A204.1 (cell line): ENCODE results near the gene ENC1.

Source experiments
- FAIRE-seq: peaks from 2 replicates; lab custom pipeline; 2012; peaks lifted over from hg19 to GRCh38; lab: Jason Lieb, UNC

Gene ENC1

DNA sequence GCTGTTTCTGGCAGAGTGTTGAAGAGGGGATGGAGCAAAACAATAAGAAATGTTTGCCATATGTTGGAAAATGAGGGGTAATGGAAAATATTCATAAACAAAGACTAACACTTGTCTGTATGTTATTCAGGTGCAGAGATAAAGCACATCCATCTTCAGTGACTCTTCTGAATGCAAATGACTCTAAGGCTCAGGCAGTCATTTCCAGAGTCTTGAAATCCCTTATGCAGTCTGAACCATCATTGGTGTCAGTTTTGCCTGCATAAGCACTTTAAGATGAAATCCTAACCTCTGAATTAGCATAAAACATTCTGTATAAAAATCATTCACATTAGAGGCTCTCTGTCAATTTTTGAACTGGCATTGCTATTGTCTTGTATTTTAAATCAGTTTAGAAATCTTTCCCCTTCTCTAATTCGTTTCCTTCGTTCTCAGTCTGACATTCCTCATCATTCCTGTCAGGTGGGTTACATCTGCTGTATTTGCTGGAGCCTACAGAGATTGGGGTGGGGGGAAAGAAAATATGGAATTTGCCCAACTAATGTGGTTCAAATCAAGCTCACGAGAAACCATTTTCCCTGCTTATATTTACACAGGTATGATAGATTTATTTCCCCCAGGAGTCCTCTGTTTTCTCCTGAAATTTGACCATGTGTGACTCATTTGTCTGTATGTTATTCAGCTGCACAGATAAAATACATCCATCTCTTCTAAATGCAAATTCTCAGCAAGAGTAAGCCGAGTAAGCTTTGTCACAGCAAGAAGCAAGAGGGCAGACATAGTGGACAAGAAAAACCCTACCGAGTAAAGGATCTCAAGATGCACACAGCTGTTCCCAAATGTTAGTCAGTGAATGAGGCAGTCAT is 31.6 kb downstream of the ENC1 start:
- FAIRE-seq, result no peak

DNA sequence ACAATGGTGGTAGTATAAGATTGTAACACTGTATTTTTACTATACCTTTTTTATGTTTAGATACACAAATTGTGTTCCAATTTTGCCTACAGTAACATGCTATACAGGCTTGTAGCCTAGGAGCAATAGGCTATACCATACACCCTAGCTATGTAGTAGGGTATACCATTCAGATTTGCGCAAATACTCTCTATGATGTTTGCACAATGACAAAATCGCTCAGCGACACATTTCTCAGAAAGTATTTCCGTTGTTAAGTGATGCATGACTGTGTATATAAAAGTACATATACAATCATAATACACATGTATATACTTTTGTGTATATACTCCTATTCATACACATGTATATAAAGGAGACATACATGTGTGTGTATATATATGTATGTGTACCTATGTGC is 34.8 kb downstream of the ENC1 start:
- FAIRE-seq, result no peak

GRCh38 chr5:74603376-74603775 is 37.2 kb downstream of the ENC1 start:
- FAIRE-seq, result no peak

DNA sequence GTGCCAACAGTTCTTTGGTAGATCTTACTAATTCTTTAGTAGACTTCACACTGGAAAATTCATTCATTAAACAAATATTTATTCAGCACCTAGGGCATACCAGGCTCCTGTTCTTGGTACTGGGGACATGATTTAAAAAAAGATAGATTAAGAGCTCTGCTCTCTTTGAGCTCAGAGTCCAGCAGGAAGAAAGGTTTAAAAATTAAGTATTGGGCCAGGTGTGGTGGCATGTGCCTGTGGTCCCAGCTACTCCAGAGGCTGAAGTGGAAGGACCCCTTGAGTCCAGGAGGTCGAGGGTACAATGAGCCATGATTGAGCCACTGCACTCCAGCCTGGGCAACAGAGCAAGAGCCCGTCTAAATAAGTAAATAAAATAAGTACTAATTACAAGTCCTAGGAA is 41.4 kb downstream of the ENC1 start:
- no peak for FAIRE-seq

GRCh38 chr5:74598731-74599130 is 41.8 kb downstream of the ENC1 start:
- FAIRE-seq, result no peak

DNA sequence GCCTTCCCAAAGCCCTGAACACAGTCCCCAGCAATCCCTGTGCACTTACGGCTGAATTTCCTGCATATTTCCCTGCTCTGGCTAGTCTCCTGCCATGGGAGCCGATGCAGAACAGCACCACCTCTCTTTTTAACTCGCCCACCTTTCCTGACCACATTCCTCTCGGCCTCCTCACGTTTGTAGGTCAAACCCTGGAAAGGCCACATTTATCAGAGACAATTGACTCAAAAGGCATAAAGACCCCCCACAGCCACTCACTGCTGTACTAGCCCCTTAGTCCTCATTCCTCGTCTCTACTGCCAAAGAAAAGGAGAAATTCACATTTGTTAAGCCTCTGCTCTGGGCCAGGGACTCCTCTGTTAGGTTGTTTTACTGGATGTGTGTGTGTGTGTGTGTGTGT is 43.6 kb downstream of the ENC1 start:
- no peak for FAIRE-seq

DNA sequence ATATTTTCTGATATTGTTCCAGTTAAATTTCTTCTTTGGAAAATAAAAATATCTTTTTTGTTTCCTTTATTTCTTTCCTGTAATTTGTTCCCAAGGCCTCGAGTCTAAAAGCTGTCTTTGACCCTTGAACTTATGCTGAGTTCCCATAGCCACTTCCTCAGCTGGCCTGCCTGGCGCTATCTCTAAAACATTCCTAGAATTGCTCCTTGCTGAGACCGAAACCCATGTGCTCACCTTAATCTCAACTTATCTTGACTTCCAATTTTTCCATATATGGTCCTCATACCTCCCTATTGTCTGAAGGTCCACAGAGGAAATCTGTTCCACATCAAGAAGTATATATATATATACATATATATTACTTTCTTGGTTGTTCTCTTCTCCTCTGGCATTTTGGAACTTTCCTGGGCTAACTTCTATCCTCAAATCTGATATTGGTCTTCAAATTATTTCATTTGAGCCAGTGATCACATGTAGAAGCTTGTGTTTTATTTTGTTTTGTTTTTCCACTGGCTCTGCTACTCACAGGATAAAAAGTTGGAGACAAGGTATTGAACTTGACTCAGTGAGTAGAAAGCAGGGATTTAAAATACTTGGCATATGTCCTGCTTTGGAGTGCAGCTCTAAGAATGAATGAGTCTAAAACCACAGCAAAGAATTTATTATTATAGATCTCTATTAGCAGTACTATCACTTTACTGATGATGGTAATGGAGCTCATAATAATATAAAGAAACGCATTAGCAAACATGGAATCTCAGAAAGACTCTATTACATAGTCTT is 45.2 kb downstream of the ENC1 start:
- FAIRE-seq, result no peak

DNA sequence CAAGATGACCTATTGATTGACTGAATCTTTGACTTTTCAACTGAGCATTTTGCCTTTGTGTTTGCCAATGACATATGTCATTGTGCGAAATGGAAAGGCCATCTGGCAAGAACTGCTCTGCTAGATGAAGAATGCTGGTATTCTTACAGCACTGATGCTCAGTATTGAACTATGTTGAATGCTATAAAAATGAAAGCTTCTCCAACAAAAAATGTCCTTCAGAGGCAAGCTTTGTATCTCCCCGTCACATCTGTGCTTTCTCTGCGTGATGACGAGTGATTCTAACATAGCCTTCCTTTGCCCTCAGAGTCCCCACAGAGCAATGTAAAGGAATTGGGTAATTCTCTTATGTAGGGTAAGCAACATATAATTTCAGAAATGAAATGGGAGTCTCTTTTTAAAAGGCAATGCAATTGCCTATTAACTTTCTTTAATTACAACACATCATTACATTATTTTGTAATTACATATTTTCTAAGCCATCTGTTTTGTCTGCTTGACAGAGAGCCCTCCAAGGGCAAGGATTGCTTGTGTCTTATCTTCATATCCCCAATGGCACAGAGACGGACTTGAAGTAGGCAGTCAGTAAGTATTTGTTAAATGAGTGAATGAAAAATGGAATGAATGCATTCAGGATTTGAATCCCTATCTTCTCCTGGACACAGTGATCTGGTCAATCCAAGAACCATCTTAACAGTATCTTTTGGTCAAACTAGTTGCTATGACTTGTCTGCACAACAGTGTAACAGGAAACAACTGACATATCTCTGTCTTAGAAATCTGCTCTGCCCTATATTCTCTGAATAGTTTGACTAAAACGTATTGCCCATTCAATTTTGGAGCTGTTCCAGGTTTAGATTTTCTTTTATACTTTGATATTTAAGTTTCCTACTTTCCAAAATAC is 46.1 kb downstream of the ENC1 start:
- FAIRE-seq, result no peak

- FAIRE-seq, result no peak
Observed at GRCh38 chr5:74589204-74590056, 51.1 kb downstream of the ENC1 start.

- FAIRE-seq, result no peak
Observed at GRCh38 chr5:74588415-74588814, 52.1 kb downstream of the ENC1 start.

- FAIRE-seq, result no peak
Observed at GRCh38 chr5:74587890-74588289, 52.6 kb downstream of the ENC1 start.

DNA sequence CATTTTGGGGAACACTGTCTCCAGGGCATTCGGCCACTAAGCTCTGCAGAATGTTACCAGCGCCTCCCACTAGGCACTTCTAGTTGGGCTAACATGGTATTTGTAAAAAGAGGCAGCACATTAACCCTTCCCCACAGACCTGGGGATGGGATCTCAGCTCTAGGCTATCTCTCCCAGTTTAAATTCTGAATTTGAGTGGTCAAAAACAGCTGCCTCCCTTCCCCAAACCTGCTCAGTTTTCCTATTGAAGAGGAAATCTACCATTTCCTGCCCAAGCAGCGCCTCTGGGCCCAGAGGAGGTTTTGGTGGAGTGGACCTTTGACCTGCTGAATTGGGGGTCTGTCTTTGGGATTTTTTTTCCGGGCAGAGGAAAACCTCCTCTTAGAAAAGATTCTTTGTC is 53.2 kb downstream of the ENC1 start:
- no peak for FAIRE-seq

GRCh38 chr5:74586856-74587255 is 53.7 kb downstream of the ENC1 start:
- FAIRE-seq, result no peak

DNA sequence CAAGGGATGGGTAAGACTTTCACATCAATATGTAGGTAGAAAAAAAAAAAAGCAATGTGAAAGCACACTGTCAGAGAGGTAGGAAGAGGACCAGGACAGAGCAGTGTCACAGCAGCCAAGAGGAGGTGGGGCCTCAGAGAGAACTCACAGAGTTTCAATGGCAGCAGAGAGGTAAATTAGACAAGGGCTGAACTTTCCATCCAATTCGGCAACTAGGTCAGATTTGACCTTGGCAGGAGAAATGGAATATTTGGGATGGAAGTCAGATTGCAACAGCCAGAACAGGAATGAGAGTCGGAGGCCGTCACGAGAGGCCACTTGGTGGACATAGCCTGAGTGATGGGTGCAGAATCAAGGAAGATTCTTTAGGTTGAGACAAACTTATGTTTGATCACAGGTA is 57.7 kb downstream of the ENC1 start:
- FAIRE-seq, result no peak

GRCh38 chr5:74581988-74582365 is 58.6 kb downstream of the ENC1 start:
- no peak for FAIRE-seq

DNA sequence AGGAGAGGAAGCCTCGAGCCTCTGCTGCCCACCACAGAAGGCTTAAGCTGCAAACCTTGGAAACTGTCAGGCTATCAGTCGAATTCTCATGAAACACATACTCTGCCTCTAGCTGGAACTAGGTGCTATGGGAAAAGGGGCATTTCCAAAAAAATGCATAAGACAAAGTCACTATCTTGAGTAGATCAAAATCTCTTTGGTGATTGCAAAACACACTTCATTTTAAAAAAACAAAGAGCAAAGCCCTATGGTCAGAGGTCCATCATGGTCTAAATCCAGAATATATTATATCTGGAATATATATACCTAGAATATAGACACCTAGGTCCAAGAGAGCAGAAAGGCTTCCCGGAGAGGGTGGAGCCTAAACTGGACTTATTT is 59.8 kb downstream of the ENC1 start:
- no peak for FAIRE-seq

- no peak for FAIRE-seq
Observed at GRCh38 chr5:74579215-74579614, 61.3 kb downstream of the ENC1 start.

DNA sequence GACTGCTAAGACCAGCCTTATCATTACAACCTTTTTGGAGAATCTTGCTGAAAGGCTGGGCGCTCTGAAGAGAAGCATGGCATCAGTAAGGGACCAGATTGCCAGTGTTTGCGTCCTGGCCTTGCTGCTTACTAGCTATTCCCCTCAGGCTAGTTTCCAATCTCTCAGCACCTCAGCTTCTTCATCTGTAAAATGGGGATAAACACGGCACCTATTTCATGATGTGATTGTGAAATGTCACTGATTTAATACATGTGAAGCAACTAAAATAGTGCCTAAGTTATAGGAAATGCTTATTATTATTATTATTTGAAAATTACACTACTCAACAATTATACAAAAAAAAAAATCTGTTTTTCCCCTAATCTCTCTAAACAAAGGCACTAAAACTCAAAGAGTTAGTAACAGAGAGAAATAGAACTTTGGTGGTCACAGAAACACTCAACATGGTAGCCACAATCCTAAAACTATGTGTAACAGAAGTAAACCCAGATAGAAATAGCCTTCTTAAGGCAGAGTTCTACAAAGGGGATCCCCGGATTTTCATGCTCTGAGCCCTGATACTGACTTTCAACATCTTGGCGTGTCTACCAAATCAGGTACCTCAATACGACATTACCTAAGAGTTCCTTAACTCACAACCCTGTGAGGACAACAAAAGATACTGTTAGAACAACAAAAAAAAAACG is 62.0 kb downstream of the ENC1 start:
- no peak for FAIRE-seq
